ENCODE results near the gene RBM12. TPM values are rescaled to one million over a fixed set of nuclear protein-coding genes. Genes with fewer than 3 reads are reported as not detected.

RBM12 gene
- total RNA-seq, 1 donor from 2014 or later = 46.2 TPM

- no peak for TF ChIP-seq CTCF (IDR thresholded peaks at IDR 0.05; ENCODE audit: borderline replicate concordance)
- DNase-seq = no peak
- Histone ChIP-seq H3K27ac (replicated peaks) (no peak overlapping the region), H3K36me3 (peaks cover 30% of the 10 kb centered on the region), H3K27me3 (ENCODE audit: low read depth) (no peaks in the 10 kb centered on the region), H3K9me3 (replicated peaks) (no peaks in the 10 kb centered on the region), H3K4me1 (peaks cover 48% of the 10 kb centered on the region), H3K4me3 (no peak overlapping the region)
- intact Hi-C loops (cut with micrococcal nuclease) = no loop called here
Measured at GRCh38 chr20:35650632-35651031, 14.1 kb downstream of the RBM12 start.

GRCh38 chr20:35648836-35649235 is 15.9 kb downstream of the RBM12 start:
- no peak for DNase-seq
- TF ChIP-seq CTCF (IDR thresholded peaks at IDR 0.05; ENCODE audit: borderline replicate concordance) = no peak
- Histone ChIP-seq H3K9me3 (replicated peaks) (no peaks in the 10 kb centered on the region), H3K36me3 (peaks cover 16% of the 10 kb centered on the region), H3K4me1 (peaks cover 48% of the 10 kb centered on the region), H3K27ac (replicated peaks) (no peak overlapping the region), H3K27me3 (ENCODE audit: low read depth) (no peaks in the 10 kb centered on the region), H3K4me3 (no peak overlapping the region)
- intact Hi-C loops (cut with micrococcal nuclease) = no loop called here

GRCh38 chr20:35644806-35645205 is 19.9 kb downstream of the RBM12 start:
- H3K36me3 ChIP-seq = peaks cover 4% of the 10 kb centered on the region
- H3K27ac ChIP-seq (replicated peaks) = no peak overlapping the region
- no peak for DNase-seq
- H3K4me3 ChIP-seq = no peak overlapping the region
- no peak for TF ChIP-seq CTCF (IDR thresholded peaks at IDR 0.05; ENCODE audit: borderline replicate concordance)
- intact Hi-C loops (cut with micrococcal nuclease) = no loop called here
- H3K27me3 ChIP-seq (ENCODE audit: low read depth) = no peaks in the 10 kb centered on the region
- peaks cover 27% of the 10 kb centered on the region for H3K4me1 ChIP-seq
- no peaks in the 10 kb centered on the region for H3K9me3 ChIP-seq (replicated peaks)

- Histone ChIP-seq H3K27ac (replicated peaks) (no peak overlapping the region), H3K36me3 (peaks cover 4% of the 10 kb centered on the region), H3K9me3 (replicated peaks) (no peaks in the 10 kb centered on the region), H3K4me3 (no peak overlapping the region), H3K4me1 (peaks cover 23% of the 10 kb centered on the region), H3K27me3 (ENCODE audit: low read depth) (no peaks in the 10 kb centered on the region)
- intact Hi-C loops (cut with micrococcal nuclease) = no loop called here
- DNase-seq = no peak
- no peak for TF ChIP-seq CTCF (IDR thresholded peaks at IDR 0.05; ENCODE audit: borderline replicate concordance)
Measured at GRCh38 chr20:35643045-35643444, 21.7 kb downstream of the RBM12 start.

GRCh38 chr20:35641743-35642142 is 23.0 kb downstream of the RBM12 start:
- no peak for DNase-seq
- Histone ChIP-seq H3K27me3 (ENCODE audit: low read depth) (no peaks in the 10 kb centered on the region), H3K36me3 (no peaks in the 10 kb centered on the region), H3K4me1 (peaks cover 36% of the 10 kb centered on the region), H3K4me3 (no peak overlapping the region), H3K9me3 (replicated peaks) (no peaks in the 10 kb centered on the region), H3K27ac (replicated peaks) (no peak overlapping the region)
- intact Hi-C loops (cut with micrococcal nuclease) = no loop called here
- no peak for TF ChIP-seq CTCF (IDR thresholded peaks at IDR 0.05; ENCODE audit: borderline replicate concordance)

- no peaks in the 10 kb centered on the region for H3K36me3 ChIP-seq
- H3K27me3 ChIP-seq (ENCODE audit: low read depth) = no peaks in the 10 kb centered on the region
- H3K4me1 ChIP-seq = peaks cover 44% of the 10 kb centered on the region
- TF ChIP-seq CTCF (IDR thresholded peaks at IDR 0.05; ENCODE audit: borderline replicate concordance) = no peak
- H3K9me3 ChIP-seq (replicated peaks) = no peaks in the 10 kb centered on the region
- no peak for DNase-seq
- intact Hi-C loops (cut with micrococcal nuclease) = no loop called here
- H3K4me3 ChIP-seq = no peak overlapping the region
- no peak overlapping the region for H3K27ac ChIP-seq (replicated peaks)
Measured at GRCh38 chr20:35640724-35641123, 24.0 kb downstream of the RBM12 start.
